ENCODE results near the gene NUDT8.
A peak's percentile ranks its signal among the peaks of the same experiment; 100 is the strongest.
"Not testable (repeated sequence)": the region's sequence is repeated elsewhere in the genome, so short reads cannot be mapped to it uniquely, and the experiment has no call there.

NUDT8 gene

GRCh38 chr11:67613313-67613959 lies 16.3 kb downstream of the NUDT8 start:
- DNase-seq (ENCODE audit: low spot score): no peak

GRCh38 chr11:67612751-67613150 lies 17.0 kb downstream of the NUDT8 start:
- DNase-seq (ENCODE audit: low spot score): no peak

DNA sequence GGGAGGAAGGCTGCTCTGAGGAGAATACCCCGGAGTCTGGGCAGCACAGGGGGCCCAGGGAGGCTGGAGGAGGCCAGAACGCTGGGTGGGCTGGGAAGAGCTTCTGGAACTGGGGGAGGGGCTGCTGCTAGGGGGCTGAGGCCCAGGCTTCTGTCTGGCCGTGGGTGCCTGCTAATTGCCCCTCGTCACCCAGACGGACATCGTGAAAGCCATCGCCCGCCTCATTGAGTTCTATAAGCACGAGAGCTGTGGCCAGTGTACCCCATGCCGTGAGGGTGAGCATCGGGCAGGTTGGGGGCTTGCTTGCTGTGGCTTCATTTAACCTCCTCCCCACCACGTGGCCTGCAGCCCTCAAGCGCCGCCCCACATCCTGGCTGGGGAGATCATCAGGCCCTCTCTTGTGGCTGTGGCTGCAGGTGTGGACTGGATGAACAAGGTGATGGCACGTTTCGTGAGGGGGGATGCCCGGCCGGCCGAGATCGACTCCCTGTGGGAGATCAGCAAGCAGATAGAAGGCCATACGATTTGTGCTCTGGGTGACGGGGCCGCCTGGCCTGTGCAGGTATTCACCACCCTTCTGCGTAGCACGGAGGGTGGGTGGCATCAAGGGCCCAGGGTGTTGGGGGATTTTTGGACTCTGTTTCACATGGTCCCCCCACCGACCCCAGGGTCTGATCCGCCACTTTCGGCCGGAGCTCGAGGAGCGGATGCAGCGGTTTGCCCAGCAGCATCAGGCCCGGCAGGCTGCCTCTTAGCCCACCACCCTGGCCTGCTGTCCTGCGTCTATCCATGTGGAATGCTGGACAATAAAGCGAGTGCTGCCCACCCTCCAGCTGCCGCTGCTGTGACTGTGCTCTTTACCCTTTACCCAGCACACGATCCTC lies 17.8 kb downstream of the NUDT8 start:
- no peak for DNase-seq (ENCODE audit: low spot score)

- no peak for DNase-seq (ENCODE audit: low spot score)
Observed at GRCh38 chr11:67611165-67611564, 18.6 kb downstream of the NUDT8 start.

- no peak for DNase-seq (ENCODE audit: low spot score)
Observed at GRCh38 chr11:67610302-67610868, 19.4 kb downstream of the NUDT8 start.

DNA sequence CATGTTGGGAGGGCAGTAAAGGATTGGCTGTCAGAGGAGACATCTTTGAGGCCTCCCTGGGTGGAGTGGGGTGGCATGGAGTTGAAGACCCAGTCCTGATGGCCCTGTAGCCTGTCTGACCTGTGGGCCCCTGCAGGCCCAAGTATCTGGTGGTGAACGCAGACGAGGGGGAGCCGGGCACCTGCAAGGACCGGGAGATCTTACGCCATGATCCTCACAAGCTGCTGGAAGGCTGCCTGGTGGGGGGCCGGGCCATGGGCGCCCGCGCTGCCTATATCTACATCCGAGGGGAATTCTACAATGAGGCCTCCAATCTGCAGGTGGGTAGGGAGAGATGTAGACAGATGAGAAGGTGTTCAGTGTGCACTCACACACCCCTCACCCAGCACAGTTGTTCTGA lies 20.4 kb downstream of the NUDT8 start:
- DNase-seq (ENCODE audit: low spot score): no peak

GRCh38 chr11:67608486-67608885 lies 21.3 kb downstream of the NUDT8 start:
- DNase-seq (ENCODE audit: low spot score): no peak

DNA sequence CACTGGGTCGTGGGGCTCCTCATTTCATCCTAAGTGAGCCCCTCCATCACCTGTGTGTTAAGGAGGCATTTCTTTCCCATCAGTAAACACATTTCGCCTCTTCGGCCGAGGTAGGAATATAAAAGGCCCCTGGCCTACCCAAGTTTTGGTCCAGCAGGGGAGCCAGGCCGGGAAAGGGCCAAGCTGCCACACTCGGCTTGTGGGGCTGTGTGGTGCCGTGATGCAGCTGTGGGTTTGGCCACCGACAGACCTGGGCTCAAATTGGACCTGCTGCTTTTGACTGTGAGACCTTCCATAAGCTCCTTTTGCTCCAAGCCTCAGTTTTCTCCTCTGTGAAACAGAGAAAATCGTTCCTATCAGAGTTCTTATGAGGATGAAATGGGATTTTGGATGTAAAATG lies 22.2 kb downstream of the NUDT8 start:
- DNase-seq (ENCODE audit: low spot score): no peak

- peak; percentile 92 for DNase-seq (ENCODE audit: low spot score)
Observed at GRCh38 chr11:67606492-67607295, 23.0 kb downstream of the NUDT8 start, which contains the start of gene NDUFV1. TSS of gene NDUFV1 (plus strand) at chr11:67606936. CDS start at chr11:67607005, 69 bp downstream.

GRCh38 chr11:67606093-67606491 lies 23.6 kb downstream of the NUDT8 start:
- no peak for DNase-seq (ENCODE audit: low spot score)

- no peak for DNase-seq (ENCODE audit: low spot score)
Observed at GRCh38 chr11:67605231-67606011, 24.3 kb downstream of the NUDT8 start.

- DNase-seq (ENCODE audit: low spot score): no peak
Observed at GRCh38 chr11:67604815-67605214, 24.9 kb downstream of the NUDT8 start.

DNA sequence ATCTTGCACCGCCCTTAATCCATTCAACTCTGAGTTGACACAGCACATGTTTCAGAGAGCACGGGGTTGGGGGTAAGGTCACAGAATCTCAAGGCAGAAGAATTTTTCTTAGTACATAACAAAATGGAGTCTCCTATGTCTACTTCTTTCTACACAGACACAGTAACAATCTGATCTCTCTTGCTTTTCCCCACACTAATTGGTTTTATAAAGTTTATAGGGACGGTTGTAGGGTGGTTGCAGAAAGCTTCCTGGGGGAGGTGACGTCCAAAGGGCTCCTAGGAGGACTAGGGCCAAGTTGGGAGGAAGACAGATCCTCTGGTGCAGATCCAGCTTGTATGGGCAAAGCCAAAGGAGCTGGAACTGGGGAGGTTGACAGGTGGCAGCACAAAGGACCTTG lies 25.6 kb downstream of the NUDT8 start:
- DNase-seq (ENCODE audit: low spot score): not testable (repeated sequence)

- no peak for DNase-seq (ENCODE audit: low spot score)
Observed at GRCh38 chr11:67601098-67601497, 28.6 kb downstream of the NUDT8 start.

DNA sequence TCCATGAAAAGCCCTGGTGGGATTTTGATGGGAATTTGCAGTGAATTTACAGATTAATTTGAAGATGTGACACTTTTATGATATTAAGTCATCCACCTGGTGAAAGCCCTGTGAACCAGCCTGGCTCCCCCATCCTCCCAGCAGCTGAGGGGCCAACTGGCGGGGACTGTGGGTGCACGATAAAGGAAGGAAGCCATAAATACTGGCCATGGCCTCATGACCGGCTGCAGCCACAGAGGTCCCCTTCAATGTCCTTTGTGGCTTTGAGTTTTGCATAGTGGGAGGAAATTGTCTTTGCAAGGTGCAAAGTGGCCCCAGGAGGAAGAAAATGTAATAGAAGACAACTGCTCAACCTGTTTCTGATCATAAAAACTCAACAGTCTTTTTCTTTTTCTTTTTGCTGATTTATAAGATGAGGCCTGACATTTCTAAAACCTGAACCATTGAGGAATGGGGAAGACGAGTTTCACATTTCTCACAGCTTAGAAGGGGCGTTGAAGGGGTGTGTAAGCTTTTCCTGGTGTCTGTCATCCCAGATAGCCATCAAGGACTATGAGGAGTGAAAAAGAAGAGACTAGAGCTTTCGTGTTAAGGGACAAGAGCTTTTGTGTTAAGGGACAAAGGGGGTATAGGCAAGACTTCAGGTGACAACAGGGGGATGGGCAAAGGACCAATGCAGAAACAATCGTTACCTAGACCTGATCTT lies 29.3 kb downstream of the NUDT8 start:
- DNase-seq (ENCODE audit: low spot score): no peak

DNA sequence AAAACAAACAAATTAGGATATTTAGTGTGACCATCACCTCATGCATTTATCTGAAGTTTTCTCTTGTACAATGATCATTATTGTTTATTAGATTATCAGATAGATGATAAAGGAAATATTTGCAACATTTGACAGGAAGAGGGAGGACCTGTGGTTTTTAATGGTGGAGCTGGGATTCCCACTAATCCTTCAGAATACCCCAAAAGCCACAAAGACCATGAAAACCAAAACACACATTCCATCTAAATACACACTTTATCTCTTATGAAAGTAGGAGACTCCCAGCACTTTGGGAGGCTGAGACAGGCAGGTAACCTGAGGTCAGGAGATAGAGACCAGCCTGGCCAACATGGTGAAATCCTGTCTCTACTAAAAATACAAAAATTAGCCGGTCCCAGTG lies 30.6 kb downstream of the NUDT8 start:
- DNase-seq (ENCODE audit: low spot score): no peak

- DNase-seq (ENCODE audit: low spot score): not testable (repeated sequence)
Observed at GRCh38 chr11:67597963-67598362, 31.8 kb downstream of the NUDT8 start.

GRCh38 chr11:67597458-67597857 lies 32.3 kb downstream of the NUDT8 start:
- not testable (repeated sequence) for DNase-seq (ENCODE audit: low spot score)

DNA sequence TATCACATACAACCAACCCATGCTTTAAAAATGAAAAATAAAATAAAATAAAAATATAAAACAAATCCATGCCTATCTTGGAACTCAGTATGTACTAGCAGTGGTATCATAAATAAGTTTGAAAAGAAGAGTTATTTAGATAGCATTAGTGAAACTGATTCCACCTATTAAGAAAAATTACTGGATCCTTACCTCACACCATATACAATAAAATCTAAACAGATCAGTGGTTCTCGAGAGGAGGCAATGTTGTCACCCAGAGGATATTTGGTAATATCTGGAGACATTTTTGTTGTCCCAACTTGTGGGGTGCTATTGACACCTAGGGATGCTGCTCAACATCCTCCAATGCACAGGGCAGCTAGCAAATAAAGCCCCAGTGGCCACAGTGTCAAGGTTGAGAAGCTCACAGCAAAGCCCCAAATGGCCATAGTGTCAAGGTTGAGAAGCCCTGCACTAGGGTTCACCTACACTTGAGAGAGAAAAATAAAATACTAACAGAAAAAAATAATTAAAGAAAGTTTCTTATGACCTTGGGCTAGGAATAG lies 32.9 kb downstream of the NUDT8 start:
- DNase-seq (ENCODE audit: low spot score): no peak

GRCh38 chr11:67594480-67594879 lies 35.3 kb downstream of the NUDT8 start:
- no peak for DNase-seq (ENCODE audit: low spot score)

DNA sequence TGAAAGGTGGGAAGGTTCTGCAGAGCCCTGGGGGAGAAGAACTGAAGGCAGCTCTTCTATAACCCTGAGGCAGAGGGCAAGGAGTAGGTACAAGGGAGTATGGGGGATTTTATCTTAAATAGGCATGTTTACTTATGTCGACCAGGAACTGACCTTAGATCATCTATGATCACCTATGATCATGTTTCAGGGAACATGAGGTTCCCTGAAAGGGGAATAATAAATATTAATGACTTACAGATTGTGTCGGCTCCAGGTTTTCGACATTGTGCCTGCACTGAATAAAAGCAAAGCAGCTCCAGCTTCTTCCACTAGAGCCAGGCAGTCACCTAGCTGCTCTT lies 36.2 kb downstream of the NUDT8 start:
- DNase-seq (ENCODE audit: low spot score): no peak
